Measurements from ENCODE around the gene SLC7A6.
A peak's percentile ranks its signal among the peaks of the same experiment; 100 is the strongest.

SLC7A6 gene

GRCh38 chr16:68235108-68235886 lies 29.0 kb upstream of the SLC7A6 start:
- DNase-seq (ENCODE audit: low read depth in 2 of 2): no peak

- DNase-seq (ENCODE audit: low read depth in 2 of 2): no peak
These were observed 28.5 kb upstream of the SLC7A6 start, which contains the start of gene ESRP2 for GRCh38 chr16:68235887-68236136. ESRP2 (minus strand) TSS chr16:68236127; CDS start chr16:68236045, 82 bp downstream.

- no peak for DNase-seq (ENCODE audit: low read depth in 2 of 2)
These were observed 28.0 kb upstream of the SLC7A6 start for GRCh38 chr16:68236137-68236825.

- no peak for DNase-seq (ENCODE audit: low read depth in 2 of 2)
These were observed 27.5 kb upstream of the SLC7A6 start for GRCh38 chr16:68236826-68237242.

GRCh38 chr16:68237243-68238028 lies 26.9 kb upstream of the SLC7A6 start:
- DNase-seq (ENCODE audit: low read depth in 2 of 2): peak; percentile 65 to 83

- DNase-seq (ENCODE audit: low read depth in 2 of 2): no peak
These were observed 26.3 kb upstream of the SLC7A6 start for GRCh38 chr16:68238029-68238345.

- DNase-seq (ENCODE audit: low read depth in 2 of 2): no peak
These were observed 22.2 kb upstream of the SLC7A6 start for GRCh38 chr16:68242085-68242484.

GRCh38 chr16:68242926-68243858 lies 21.1 kb upstream of the SLC7A6 start:
- DNase-seq (ENCODE audit: low read depth in 2 of 2): no peak

GRCh38 chr16:68244481-68244902 lies 19.8 kb upstream of the SLC7A6 start:
- DNase-seq (ENCODE audit: low read depth in 2 of 2): no peak

GRCh38 chr16:68244903-68245853 lies 19.1 kb upstream of the SLC7A6 start, which contains the start of gene PLA2G15:
PLA2G15 (plus strand) TSS chr16:68245373; CDS start chr16:68245427, 54 bp downstream.
- DNase-seq (ENCODE audit: low read depth in 2 of 2): peak; percentile 95

- no peak for DNase-seq (ENCODE audit: low read depth in 2 of 2)
These were observed 18.2 kb upstream of the SLC7A6 start for GRCh38 chr16:68246121-68246520.

GRCh38 chr16:68246666-68247065 lies 17.7 kb upstream of the SLC7A6 start:
- no peak for DNase-seq (ENCODE audit: low read depth in 2 of 2)

GRCh38 chr16:68247400-68247799 lies 16.9 kb upstream of the SLC7A6 start:
- no peak for DNase-seq (ENCODE audit: low read depth in 2 of 2)

GRCh38 chr16:68247932-68248331 lies 16.4 kb upstream of the SLC7A6 start:
- no peak for DNase-seq (ENCODE audit: low read depth in 2 of 2)

- no peak for DNase-seq (ENCODE audit: low read depth in 2 of 2)
These were observed 15.0 kb upstream of the SLC7A6 start for GRCh38 chr16:68249371-68249770.

GRCh38 chr16:68250951-68251350 lies 13.4 kb upstream of the SLC7A6 start:
- no peak for DNase-seq (ENCODE audit: low read depth in 2 of 2)

- DNase-seq (ENCODE audit: low read depth in 2 of 2): no peak
These were observed 12.5 kb upstream of the SLC7A6 start for GRCh38 chr16:68251832-68252231.

- no peak for DNase-seq (ENCODE audit: low read depth in 2 of 2)
These were observed 11.9 kb upstream of the SLC7A6 start for GRCh38 chr16:68252383-68252782.

GRCh38 chr16:68253721-68254120 lies 10.6 kb upstream of the SLC7A6 start:
- no peak for DNase-seq (ENCODE audit: low read depth in 2 of 2)

GRCh38 chr16:68255712-68256111 lies 8.6 kb upstream of the SLC7A6 start:
- DNase-seq (ENCODE audit: low read depth in 2 of 2): no peak
